VCaP (cell line): ENCODE results near the gene NFATC1.
A peak's percentile ranks its signal among the peaks of the same experiment; 100 is the strongest.

Experiments
- H3K27ac ChIP-seq: fragments of 450-650 bp; 2 replicates; pipeline ENCODE4 v1.5.1; 2017
- TF ChIP-seq, protein P1 (sequence below): fragments of 450-650 bp; conservative IDR thresholded peaks from 2 replicates; pipeline ENCODE4 v1.5.1; 2017; ENCODE audit warnings: mild to moderate bottlenecking, moderate library complexity

The NFATC1 gene

DNA sequence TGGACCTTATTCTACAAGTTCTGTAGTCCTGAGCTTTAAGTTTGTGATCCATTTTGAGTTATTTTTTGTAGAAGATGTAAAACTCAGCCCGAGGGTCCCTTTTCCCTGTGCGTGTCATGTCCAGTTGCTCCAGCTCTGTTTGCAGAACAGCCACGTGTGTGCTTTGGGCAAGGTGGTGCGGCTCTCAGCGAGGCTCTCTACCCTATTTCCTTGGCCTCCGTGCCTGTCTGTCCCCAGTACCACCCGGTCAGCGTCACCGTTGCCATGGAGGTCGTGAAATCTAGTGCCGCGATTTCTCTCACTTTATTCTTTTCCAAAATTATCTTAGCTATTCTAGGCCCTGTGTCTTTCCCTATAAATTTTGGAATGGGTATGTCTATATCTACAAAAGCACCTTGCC, 142.9 kb downstream of the NFATC1 start:
- TF ChIP-seq, protein P1, sequence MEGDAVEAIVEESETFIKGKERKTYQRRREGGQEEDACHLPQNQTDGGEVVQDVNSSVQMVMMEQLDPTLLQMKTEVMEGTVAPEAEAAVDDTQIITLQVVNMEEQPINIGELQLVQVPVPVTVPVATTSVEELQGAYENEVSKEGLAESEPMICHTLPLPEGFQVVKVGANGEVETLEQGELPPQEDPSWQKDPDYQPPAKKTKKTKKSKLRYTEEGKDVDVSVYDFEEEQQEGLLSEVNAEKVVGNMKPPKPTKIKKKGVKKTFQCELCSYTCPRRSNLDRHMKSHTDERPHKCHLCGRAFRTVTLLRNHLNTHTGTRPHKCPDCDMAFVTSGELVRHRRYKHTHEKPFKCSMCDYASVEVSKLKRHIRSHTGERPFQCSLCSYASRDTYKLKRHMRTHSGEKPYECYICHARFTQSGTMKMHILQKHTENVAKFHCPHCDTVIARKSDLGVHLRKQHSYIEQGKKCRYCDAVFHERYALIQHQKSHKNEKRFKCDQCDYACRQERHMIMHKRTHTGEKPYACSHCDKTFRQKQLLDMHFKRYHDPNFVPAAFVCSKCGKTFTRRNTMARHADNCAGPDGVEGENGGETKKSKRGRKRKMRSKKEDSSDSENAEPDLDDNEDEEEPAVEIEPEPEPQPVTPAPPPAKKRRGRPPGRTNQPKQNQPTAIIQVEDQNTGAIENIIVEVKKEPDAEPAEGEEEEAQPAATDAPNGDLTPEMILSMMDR: no peak
- no peak overlapping the region for H3K27ac ChIP-seq

DNA sequence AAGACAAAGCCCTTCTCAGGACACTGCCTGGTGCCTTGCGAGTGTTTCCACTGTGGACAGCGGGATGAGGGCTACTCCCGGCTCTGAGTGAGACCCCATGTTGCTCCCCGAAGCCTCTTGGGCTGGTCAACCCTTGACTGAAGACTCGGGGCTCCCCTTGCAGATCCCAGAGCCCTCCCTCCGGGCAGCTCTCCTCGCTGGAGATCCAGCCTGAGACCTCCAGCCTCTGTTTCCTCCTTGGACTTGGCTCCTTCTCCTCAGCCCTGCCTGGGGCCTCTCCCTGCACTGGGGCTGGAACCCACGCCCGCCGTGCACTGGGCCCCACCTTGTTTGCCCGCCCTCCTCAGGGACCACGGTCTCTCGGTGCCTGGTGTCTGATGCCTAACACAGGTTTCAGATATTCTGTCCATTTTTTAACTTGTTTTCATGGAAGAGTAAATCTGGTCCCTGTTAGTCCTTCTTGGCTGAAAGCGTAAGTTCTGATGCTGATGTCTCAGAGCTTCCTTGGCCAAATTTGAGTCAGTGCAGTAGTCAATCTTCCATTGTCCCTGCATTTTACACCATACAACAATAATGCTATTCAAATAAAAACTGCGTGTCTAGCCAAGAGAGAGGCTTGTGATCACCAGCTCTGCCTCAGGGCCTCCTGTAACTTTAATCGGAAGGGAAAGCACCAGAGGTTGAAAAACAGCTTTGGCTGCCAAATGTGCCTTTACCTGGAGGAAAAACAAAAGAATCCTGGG, 144.6 kb downstream of the NFATC1 start:
- TF ChIP-seq, protein P1: no peak
- H3K27ac ChIP-seq: peak overlapping the region; percentile 78

DNA sequence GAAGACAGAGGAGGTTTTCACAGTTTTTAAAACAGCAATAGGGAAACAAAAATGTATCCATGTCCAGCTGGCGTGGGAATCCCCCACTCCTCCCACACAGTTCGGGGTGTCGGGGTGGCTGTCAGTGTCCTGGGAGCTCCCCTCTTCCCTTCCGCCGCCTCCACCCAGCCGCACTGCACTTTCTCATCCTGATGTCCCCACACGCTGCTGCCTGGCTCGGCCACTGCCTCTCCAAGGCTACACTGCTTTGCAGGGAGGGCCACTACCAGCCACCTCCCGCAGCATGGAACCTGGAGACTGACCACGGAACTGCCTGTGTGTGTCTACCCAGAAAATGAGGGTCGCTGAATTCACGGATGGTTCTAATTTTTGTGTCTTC, 145.2 kb downstream of the NFATC1 start:
- TF ChIP-seq, protein P1: no peak
- peak overlapping the region; percentile 78 for H3K27ac ChIP-seq

DNA sequence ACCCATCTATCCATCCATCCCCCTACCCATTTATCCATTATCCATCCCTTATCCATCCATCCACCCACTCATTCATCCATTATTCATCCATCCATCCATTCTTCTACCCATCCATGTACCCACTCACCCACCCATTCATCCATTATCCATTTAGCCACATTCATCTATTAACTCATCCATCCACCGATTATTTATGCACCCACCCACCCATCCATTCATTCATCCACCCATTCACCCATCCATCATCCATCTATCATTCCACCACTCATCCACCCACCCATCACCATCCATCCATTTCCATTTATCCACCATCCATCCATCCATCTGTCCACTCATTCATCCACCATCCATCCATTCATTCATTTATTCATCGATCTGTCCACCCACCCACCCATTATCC, 146.5 kb downstream of the NFATC1 start:
- H3K27ac ChIP-seq: no peak overlapping the region
- TF ChIP-seq, protein P1: no peak

DNA sequence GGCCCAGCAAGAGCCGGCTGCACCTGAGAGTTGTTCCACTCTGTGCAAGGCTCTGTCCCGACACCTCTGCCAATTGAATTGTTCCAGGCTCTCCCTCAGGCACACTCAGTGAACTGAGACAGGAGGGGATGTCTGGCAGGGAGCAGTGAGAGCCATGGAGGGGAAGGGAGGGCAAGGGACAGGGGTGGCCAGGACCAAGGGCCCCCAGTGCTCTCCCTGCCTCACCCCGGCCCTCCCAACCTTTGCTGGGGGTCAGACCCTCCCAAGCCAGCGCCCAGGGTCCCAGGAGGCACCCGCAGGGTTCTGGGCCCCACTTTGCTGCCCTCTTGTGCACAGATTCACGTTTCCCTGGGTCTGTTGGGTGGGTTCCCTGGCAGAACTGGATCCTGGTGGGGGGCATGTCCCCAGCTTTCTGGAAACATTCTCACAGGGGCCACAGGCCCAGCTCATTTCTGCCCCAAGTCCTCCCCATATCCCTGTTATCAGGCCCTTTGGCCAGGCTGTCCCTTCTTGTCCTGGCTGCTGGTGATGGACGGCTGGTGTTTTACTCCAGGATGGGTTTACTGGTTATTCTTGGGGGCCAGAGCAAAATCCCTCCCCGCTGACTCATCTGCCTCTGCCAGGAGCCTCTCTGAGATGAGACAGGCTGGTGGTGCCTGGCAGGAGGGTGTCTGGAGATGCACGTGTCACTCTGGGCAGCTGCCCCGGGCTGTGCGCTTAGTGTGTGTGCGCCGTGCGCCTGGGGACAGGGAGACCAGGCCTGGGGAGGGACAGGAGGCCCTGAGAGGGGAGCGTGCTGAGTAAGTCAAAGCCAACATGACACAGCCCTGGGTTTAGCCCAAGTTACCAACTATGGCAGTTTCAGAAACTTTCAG, 147.4 kb downstream of the NFATC1 start:
- TF ChIP-seq, protein P1: no peak

DNA sequence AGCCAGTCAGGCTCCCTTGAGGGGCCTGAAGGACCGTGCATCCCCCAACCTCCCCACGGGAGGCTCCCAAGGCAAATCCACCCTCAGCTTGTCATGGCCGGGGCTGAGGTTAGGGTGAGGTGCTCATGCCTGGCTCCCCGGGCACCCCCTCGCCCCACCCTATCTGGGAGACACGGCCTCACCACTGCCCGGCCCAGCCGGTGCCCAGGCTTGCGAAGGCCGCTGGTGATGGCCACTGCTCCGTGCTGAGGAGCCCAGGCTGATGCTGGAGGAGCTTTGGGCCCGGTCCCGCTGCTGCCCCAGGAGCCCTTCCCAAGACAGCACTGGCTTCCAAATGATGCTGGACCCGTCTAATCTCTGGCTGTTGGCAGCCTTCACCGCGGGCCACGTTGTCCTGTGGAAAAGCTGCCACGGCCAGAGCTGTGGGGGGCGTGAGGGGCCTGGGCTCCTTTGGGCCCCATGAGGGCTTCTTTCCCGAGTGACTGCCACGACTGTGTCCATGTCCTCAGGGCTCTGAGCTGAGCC, 148.2 kb downstream of the NFATC1 start:
- H3K27ac ChIP-seq: no peak overlapping the region
- TF ChIP-seq, protein P1: no peak

More for the DNA sequence above, 147.4 kb downstream of the NFATC1 start:
- H3K27ac ChIP-seq: no peak overlapping the region

DNA sequence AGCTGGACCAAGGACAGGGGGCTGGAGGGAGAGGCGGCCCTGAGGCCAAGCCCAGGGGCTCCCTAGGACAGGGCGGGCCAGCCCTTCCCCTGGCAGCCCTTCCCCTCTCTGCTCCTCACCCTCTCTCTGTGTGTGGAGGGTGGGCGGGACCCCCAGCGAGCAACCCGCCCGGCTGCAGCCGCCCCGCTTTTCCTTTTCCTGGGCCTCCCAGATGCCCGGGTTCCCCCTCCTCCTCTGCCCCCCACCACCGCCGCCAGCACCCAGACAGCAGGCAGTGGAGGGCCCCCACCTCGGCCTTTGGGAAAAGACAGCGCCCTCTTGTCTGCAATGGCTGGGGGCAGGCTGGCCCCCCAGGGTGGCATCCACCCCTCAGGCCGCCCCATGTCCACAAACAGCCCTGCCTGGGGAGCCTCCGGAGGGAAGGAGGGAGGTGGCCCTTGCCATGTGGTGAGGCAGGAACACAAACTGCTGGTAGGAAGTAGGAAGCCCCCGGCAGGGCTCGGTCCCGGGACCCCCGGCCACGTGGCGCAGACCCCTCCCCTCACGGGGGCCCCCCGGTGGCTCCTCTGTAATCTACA, 148.7 kb downstream of the NFATC1 start:
- TF ChIP-seq, protein P1: no peak

More for the DNA sequence above, 148.7 kb downstream of the NFATC1 start:
- H3K27ac ChIP-seq: no peak overlapping the region
